ENCODE measurements around the gene TMEM163. TPM values are rescaled to one million over a fixed set of nuclear protein-coding genes. Genes with fewer than 3 reads are reported as not detected.

Gene TMEM163
- polyA plus RNA-seq, 1 experiment, result not detected

DNA sequence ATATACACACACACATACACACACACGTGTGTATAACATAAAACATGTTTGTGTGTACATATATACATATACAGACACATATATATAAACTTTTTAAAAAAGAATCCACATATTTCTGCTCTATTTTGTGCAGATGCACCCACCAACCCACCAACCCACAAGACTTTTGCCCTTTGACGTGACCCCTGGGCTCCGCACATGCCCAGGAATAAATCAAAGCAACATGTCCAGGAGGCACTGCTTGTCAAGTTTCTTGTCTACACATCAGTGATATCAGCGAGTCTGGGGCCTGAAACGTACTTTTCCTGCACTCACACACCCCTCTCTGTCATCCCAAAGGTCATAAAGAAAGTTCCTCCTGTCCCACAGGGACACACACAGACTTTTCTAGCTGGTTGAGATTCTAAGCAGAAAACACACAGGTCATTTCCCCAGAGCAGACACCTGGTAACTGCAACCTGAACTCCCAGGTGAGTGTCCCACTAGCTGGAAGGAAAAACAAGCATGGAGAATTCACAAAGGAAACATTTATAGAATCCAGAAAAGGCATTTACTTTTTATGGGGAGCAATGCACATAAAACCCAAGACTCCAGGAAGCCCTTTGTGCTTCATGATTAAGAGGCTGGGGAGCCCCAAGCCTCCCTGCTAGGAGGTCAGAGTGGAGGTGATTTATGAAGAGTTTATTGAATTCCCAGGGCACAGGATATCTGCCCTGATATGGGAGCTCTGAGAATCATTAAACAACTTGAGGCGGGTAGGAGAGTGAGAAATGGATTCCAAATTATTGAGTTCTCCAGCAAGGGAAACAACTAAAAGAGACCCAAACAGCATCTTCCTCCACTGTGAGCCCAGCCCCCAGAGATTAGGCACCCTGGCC lies 253.3 kb downstream of the TMEM163 start:
- CTCF ChIA-PET, result no interaction called here
- POLR2A ChIA-PET, result no interaction called here
- H3K36me3 ChIP-seq (ENCODE audit: control insufficient read depth, insufficient read depth, low read length), result no peaks in the 10 kb centered on the region
- TF ChIP-seq, protein P1, sequence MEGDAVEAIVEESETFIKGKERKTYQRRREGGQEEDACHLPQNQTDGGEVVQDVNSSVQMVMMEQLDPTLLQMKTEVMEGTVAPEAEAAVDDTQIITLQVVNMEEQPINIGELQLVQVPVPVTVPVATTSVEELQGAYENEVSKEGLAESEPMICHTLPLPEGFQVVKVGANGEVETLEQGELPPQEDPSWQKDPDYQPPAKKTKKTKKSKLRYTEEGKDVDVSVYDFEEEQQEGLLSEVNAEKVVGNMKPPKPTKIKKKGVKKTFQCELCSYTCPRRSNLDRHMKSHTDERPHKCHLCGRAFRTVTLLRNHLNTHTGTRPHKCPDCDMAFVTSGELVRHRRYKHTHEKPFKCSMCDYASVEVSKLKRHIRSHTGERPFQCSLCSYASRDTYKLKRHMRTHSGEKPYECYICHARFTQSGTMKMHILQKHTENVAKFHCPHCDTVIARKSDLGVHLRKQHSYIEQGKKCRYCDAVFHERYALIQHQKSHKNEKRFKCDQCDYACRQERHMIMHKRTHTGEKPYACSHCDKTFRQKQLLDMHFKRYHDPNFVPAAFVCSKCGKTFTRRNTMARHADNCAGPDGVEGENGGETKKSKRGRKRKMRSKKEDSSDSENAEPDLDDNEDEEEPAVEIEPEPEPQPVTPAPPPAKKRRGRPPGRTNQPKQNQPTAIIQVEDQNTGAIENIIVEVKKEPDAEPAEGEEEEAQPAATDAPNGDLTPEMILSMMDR (IDR thresholded peaks at IDR 0.05; ENCODE audit: insufficient read depth, low read depth, low read length), result no peak
- H3K27me3 ChIP-seq (ENCODE audit: control insufficient read depth, insufficient read depth, low read length), result peaks cover 2% of the 10 kb centered on the region
- no peak overlapping the region for H3K4me3 ChIP-seq (ENCODE audit: low read depth, low read length)
- DNase-seq (ENCODE audit: low read depth), result no peak

DNA sequence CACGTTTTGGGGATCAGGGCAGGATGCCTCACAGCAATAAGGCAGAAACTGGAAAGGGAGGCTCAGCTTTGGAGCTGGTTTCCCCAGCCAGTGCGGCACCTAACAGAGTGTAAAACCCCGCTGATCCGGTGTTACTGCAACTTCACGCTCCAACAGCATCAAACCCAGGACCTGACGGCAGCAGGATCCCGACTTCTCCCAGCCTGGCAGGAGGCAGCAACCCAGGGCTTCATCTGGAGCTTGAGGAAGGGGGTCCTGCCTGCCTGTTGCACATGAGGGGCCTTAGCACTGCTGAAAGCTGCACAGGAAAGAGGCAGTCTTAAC lies 255.1 kb downstream of the TMEM163 start:
- Histone ChIP-seq H3K4me3 (ENCODE audit: low read depth, low read length) (no peak overlapping the region), H3K27me3 (ENCODE audit: control insufficient read depth, insufficient read depth, low read length) (peaks cover 2% of the 10 kb centered on the region), H3K36me3 (ENCODE audit: control insufficient read depth, insufficient read depth, low read length) (no peaks in the 10 kb centered on the region)
- ChIA-PET POLR2A (no interaction called here), CTCF (interaction anchor here (1.4 to 1.8 kb wide), 2 partner anchors 9 to 12 kb away, joined by 3 to 4 read pairs; no protein-coding TSS in a partner anchor)
- TF ChIP-seq, protein P1 (IDR thresholded peaks at IDR 0.05; ENCODE audit: insufficient read depth, low read depth, low read length), result no peak
- DNase-seq (ENCODE audit: low read depth), result no peak

DNA sequence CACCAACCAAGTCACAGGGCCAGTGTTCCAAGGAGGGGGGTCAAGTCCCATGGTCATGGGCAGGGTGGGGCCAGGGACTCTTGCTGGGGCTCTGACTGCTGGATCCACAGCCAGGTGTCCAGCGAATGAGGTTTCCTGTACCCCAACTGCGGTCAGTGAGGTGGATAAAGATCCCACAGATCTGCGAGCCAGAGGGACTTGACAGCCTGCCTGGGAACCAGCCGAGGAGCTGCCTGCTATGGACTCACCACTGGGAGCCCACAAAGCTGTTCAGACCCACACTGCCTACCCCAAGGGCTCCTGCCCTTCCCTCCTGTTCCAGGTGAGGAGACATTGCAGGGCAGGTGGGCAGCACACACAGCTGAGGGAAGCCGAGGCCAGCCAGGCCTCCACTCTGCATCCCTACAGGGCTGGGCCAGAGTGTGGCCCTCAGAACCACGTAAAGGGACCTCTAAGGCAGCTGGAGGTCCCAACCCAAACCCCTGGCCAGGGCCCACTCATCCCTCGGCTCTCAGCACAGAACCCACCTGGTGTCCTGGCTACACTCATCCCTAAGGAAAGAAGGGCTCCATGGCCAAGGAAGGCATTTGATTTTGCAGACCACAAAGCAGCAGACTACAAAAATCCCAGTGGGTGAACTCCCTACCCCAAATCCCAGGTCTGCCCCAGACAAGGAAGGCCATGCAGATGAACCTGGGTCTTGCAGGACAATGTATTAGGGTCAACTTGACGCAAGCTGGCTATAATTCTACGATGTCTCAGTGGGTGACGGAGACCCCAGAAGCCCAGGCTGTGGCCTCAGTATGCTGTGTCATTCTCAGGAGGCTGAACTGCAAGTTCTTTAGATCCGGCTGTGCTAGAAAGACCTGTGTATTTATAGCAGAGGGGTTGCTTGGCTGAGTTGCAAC lies 255.8 kb downstream of the TMEM163 start:
- H3K27me3 ChIP-seq (ENCODE audit: control insufficient read depth, insufficient read depth, low read length), result peaks cover 2% of the 10 kb centered on the region
- DNase-seq (ENCODE audit: low read depth), result no peak
- ChIA-PET POLR2A (no interaction called here), CTCF (interaction anchor here (1.4 to 1.8 kb wide), 2 partner anchors 8 to 11 kb away, joined by 3 to 4 read pairs; no protein-coding TSS in a partner anchor)
- no peak overlapping the region for H3K4me3 ChIP-seq (ENCODE audit: low read depth, low read length)
- TF ChIP-seq, protein P1 (IDR thresholded peaks at IDR 0.05; ENCODE audit: insufficient read depth, low read depth, low read length), result no peak
- H3K36me3 ChIP-seq (ENCODE audit: control insufficient read depth, insufficient read depth, low read length), result no peaks in the 10 kb centered on the region

DNA sequence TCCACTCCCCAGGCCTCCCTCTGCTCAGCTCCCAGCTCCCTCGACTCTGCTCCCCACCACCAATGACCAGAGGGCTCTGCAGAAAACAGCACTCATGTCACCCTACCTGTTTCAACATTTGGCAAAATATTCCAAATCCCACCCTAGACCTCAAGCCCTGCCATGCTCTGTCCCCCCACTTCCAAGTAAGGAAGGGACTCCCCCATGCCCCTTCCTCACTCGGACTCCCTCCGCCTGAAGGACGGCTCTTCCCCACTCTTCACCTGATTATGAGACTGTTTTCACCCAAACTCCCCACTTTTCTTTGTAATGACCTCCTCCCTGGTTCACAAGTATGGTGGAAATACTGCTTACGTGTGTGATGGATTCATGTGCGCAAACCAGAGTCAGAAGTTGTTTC lies 256.5 kb downstream of the TMEM163 start:
- CTCF ChIA-PET, result no interaction called here
- Histone ChIP-seq H3K27me3 (ENCODE audit: control insufficient read depth, insufficient read depth, low read length) (peaks cover 2% of the 10 kb centered on the region), H3K4me3 (ENCODE audit: low read depth, low read length) (no peak overlapping the region), H3K36me3 (ENCODE audit: control insufficient read depth, insufficient read depth, low read length) (no peaks in the 10 kb centered on the region)
- DNase-seq (ENCODE audit: low read depth), result no peak
- TF ChIP-seq, protein P1 (IDR thresholded peaks at IDR 0.05; ENCODE audit: insufficient read depth, low read depth, low read length), result no peak
- POLR2A ChIA-PET, result no interaction called here

DNA sequence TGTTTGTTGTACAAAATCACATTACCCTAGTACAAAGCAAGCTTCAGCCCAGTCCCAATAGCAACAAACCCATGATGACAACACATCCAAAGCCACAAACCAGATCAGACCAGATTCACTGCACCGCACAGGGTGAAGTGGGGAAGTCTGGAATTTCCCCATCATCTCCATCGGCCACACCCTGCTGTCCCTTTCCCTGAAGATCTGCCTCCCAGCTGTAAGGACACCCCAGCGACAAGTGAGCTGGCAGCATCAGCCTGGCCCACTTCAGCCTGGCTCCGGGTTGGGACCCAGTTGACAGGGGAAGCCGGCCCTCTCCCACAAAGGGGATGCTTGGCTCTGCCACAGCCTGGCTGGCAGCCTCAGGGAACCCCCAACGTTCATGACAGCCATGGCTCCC lies 257.3 kb downstream of the TMEM163 start:
- POLR2A ChIA-PET, result no interaction called here
- CTCF ChIA-PET, result interaction anchor here (1.0 to 3.3 kb wide), 5 partner anchors 10 to 426 kb away, joined by 3 to 32 read pairs (median 6); no protein-coding TSS in a partner anchor
- H3K36me3 ChIP-seq (ENCODE audit: control insufficient read depth, insufficient read depth, low read length), result no peaks in the 10 kb centered on the region
- peaks cover 2% of the 10 kb centered on the region for H3K27me3 ChIP-seq (ENCODE audit: control insufficient read depth, insufficient read depth, low read length)
- H3K4me3 ChIP-seq (ENCODE audit: low read depth, low read length), result no peak overlapping the region
- DNase-seq (ENCODE audit: low read depth), result no peak
- TF ChIP-seq, protein P1 (IDR thresholded peaks at IDR 0.05; ENCODE audit: insufficient read depth, low read depth, low read length), result no peak

Measured in BJ (cell line).